ENCODE results near the gene CERS6.

CERS6 gene

DNA sequence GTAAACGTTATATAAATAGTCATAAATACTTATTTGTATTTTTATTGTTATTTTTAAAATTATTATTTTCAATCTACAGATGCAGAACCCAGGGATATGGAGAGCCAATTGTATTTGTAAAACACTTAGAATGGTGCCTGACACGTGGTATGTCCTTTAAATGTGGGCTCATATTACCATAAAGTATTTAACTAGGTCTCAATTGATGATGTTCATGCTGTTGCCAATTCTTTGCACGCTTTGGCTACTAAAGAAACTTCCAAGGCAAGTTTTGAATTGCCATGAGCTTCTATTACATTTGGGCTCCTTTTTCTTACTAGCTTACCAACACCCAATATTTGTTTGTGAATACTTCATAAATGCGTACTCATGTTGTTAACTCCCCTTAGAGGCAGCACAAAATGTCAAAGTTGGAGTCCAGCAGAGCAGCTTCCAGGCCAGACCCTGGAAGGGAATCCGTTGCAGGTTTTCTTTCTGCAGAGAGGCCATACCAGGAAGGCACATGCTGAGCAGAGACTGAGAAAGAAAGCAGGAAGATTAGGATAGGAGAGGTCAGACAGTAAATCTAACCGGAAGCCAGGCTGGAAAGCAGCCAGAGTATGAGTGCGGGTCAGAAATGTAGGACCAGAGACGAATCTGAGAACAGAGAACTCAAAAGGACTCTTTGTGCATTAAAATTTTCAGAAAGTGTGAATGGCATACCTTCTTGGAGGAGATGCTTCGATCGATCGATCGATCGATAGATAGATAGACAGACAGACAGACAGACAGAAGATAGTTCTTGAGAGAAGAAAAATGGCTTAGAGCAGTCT lies 342.2 kb downstream of the CERS6 start:
- Histone ChIP-seq H3K4me1 (peaks cover 22% of the 10 kb centered on the region), H3K9me3 (peaks cover 5% of the 10 kb centered on the region; the same call in 1 of the 2 replicates), H4K20me1 (no peaks in the 10 kb centered on the region), H3K36me3 (no peaks in the 10 kb centered on the region), H3K27ac (no peak overlapping the region), H3K4me2 (no peak overlapping the region), H3K4me3 (no peak overlapping the region), H3K9ac (no peak overlapping the region), H3K27me3 (no peaks in the 10 kb centered on the region)
- TF ChIP-seq Cebpa-rat (IDR thresholded peaks at IDR 0.05) = no peak

DNA sequence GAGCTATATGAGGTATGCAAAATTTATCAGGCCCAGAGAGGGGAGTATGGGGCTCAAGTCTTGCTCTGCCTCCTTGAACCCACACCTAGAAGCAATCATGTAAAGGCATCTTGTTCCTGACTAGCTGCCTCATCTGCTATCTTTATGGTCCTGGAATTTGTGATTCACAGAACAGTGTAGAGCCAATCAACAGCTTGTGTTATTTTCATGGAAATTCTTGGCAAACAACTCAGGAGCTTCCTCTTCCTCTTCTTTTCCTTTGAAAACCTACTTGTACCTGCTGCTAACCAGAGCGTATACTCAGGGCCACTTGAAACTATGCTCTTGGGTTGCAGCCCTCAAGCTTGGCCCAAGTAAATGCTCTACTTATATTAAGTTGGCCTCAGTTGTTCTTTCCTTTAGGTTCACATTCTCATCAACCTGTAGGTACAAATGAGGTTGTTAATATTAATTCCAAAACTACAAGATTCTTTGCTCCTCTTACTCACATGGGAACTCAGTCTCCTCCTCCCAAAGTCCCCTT lies 342.9 kb downstream of the CERS6 start:
- Histone ChIP-seq H3K36me3 (no peaks in the 10 kb centered on the region), H3K4me2 (no peak overlapping the region), H3K9me3 (peaks cover 5% of the 10 kb centered on the region; the same call in 1 of the 2 replicates), H4K20me1 (no peaks in the 10 kb centered on the region), H3K4me1 (peaks cover 22% of the 10 kb centered on the region), H3K27me3 (no peaks in the 10 kb centered on the region), H3K4me3 (no peak overlapping the region), H3K9ac (no peak overlapping the region), H3K27ac (no peak overlapping the region)
- no peak for TF ChIP-seq Cebpa-rat (IDR thresholded peaks at IDR 0.05)

GRCh38 chr2:168801471-168801870 lies 345.4 kb downstream of the CERS6 start:
- Histone ChIP-seq H3K9me3 (peaks cover 5% of the 10 kb centered on the region; the same call in 1 of the 2 replicates), H3K4me3 (no peak overlapping the region), H3K4me2 (no peak overlapping the region), H3K9ac (no peak overlapping the region), H4K20me1 (no peaks in the 10 kb centered on the region), H3K27ac (no peak overlapping the region), H3K4me1 (peaks cover 22% of the 10 kb centered on the region), H3K36me3 (no peaks in the 10 kb centered on the region), H3K27me3 (no peaks in the 10 kb centered on the region)
- TF ChIP-seq Cebpa-rat (IDR thresholded peaks at IDR 0.05) = no peak

- Histone ChIP-seq H3K36me3 (no peaks in the 10 kb centered on the region), H3K9me3 (peaks cover 5% of the 10 kb centered on the region; the same call in 1 of the 2 replicates), H3K4me3 (no peak within 1 kb of the TSS), H3K27me3 (no peaks in the 10 kb centered on the region), H3K4me2 (no peak within 1 kb of the TSS), H3K27ac (no peak within 1 kb of the TSS), H3K4me1 (peaks cover 15% of the 10 kb centered on the region), H3K9ac (no peak within 1 kb of the TSS), H4K20me1 (no peaks in the 10 kb centered on the region)
- no peak for TF ChIP-seq Cebpa-rat (IDR thresholded peaks at IDR 0.05)
Measured at GRCh38 chr2:168801961-168802858, 346.1 kb downstream of the CERS6 start, which contains the start of gene NOSTRIN. Gene NOSTRIN, plus strand, starts transcription at chr2:168802637. Its CDS starts 10 bp downstream, at chr2:168802647.

DNA sequence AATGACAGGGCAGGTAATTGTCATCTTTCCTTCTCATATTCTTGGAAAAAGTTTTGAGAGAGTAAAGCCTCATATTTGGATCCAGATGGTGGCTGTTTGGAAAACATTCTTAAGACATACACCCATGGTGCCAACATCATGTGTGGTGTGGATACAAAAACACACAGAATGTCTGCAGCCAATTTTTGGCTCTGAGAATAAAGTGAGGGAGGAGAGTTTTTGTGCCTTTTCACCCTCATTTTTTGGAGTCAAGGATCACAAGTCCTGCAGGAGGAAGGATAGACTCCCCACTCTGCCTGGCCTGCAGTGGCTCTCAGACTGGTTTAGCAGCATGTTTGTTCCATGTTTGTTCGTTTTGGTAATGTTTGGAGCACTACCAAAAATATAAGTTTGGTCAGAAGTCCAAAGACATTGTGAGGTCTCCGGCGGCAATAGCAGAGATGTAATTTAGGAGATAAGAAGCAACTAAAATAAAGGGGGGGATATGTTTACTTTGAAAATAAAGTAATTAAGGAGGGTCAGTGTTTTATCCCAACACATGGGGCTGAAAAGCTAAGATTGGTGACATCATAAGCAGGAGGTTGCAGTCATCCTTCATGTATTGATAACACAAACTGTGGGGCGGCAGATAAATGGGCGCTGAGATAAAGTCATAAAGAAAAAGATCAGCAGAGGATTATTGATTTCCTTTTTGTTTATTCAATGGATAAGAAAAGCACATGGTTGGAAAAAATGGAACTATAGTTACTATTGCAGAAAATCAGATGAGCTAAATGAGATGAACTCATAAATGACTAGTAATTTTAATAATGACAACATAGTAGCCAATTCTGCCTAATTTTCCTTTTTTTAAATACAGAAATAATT lies 347.0 kb downstream of the CERS6 start:
- Histone ChIP-seq H3K27ac (no peak overlapping the region), H3K36me3 (no peaks in the 10 kb centered on the region), H4K20me1 (no peaks in the 10 kb centered on the region), H3K9ac (no peak overlapping the region), H3K4me2 (no peak overlapping the region), H3K9me3 (peaks cover 5% of the 10 kb centered on the region; the same call in 1 of the 2 replicates), H3K4me3 (no peak overlapping the region), H3K4me1 (peaks cover 9% of the 10 kb centered on the region), H3K27me3 (no peaks in the 10 kb centered on the region)
- TF ChIP-seq Cebpa-rat (IDR thresholded peaks at IDR 0.05) = no peak

- Histone ChIP-seq H3K4me1 (peaks cover 9% of the 10 kb centered on the region), H3K9ac (no peak overlapping the region)
- TF ChIP-seq Cebpa-rat (IDR thresholded peaks at IDR 0.05) = no peak
Measured at GRCh38 chr2:168804214-168804613, 348.1 kb downstream of the CERS6 start.

GRCh38 chr2:168805615-168806014 lies 349.5 kb downstream of the CERS6 start:
- H3K4me2 ChIP-seq = peak overlapping the region; percentile 40; the same call in 1 of the 2 replicates
- TF ChIP-seq Cebpa-rat (IDR thresholded peaks at IDR 0.05) = no peak
- no peak overlapping the region for H3K27ac ChIP-seq
- no peaks in the 10 kb centered on the region for H3K9me3 ChIP-seq
- no peak overlapping the region for H3K4me3 ChIP-seq
- no peaks in the 10 kb centered on the region for H3K36me3 ChIP-seq
- peaks cover 9% of the 10 kb centered on the region for H3K4me1 ChIP-seq
- no peaks in the 10 kb centered on the region for H4K20me1 ChIP-seq
- no peak overlapping the region for H3K9ac ChIP-seq
- H3K27me3 ChIP-seq = no peaks in the 10 kb centered on the region

More at GRCh38 chr2:168804214-168804613, 348.1 kb downstream of the CERS6 start:
- Histone ChIP-seq H3K27me3 (no peaks in the 10 kb centered on the region), H3K4me2 (no peak overlapping the region), H4K20me1 (no peaks in the 10 kb centered on the region), H3K9me3 (no peaks in the 10 kb centered on the region), H3K4me3 (no peak overlapping the region), H3K27ac (no peak overlapping the region), H3K36me3 (no peaks in the 10 kb centered on the region)

- no peaks in the 10 kb centered on the region for H3K9me3 ChIP-seq
- no peaks in the 10 kb centered on the region for H3K27me3 ChIP-seq
- H3K9ac ChIP-seq = no peak overlapping the region
- peaks cover 9% of the 10 kb centered on the region for H3K4me1 ChIP-seq
- H3K4me2 ChIP-seq = no peak overlapping the region
- no peaks in the 10 kb centered on the region for H3K36me3 ChIP-seq
- TF ChIP-seq Cebpa-rat (IDR thresholded peaks at IDR 0.05) = no peak
- H4K20me1 ChIP-seq = no peaks in the 10 kb centered on the region
- no peak overlapping the region for H3K27ac ChIP-seq
- H3K4me3 ChIP-seq = no peak overlapping the region
Measured at GRCh38 chr2:168809537-168809936, 353.5 kb downstream of the CERS6 start.

DNA sequence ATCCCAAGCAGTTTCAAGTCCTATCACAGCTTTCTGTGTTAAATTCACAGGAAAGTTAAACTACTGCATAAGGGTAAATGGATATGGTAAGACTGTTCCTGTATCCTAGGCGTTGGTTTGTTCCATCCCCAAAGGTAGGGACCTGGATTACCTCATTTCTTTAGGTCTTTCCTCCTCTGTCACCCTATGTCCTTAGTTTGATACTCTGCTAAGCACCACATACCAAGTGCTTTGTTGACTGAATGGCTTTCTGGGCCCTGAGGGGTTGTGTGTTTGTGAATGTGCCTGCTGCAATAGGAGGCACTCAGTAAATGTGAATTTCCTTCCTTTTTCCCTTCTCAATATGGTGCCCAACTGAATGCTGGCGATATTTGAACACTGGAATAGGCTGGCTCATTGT lies 354.2 kb downstream of the CERS6 start:
- H3K36me3 ChIP-seq = no peaks in the 10 kb centered on the region
- H3K4me2 ChIP-seq = no peak overlapping the region
- no peaks in the 10 kb centered on the region for H3K9me3 ChIP-seq
- peaks cover 9% of the 10 kb centered on the region for H3K4me1 ChIP-seq
- H3K4me3 ChIP-seq = no peak overlapping the region
- H4K20me1 ChIP-seq = no peaks in the 10 kb centered on the region
- no peak overlapping the region for H3K27ac ChIP-seq
- H3K9ac ChIP-seq = no peak overlapping the region
- no peak for TF ChIP-seq Cebpa-rat (IDR thresholded peaks at IDR 0.05)
- H3K27me3 ChIP-seq = no peaks in the 10 kb centered on the region
